NCI-H1105 (cell line): ENCODE results near the gene SLC34A1.
"Not testable (repeated sequence)": the region's sequence is repeated elsewhere in the genome, so short reads cannot be mapped to it uniquely, and the experiment has no call there.

Experiments
- DNase-seq: peaks from one replicate; lab custom pipeline; 2025; lab: John Stamatoyannopoulos, UW

Gene SLC34A1

GRCh38 chr5:177368869-177369644 is 15.2 kb upstream of the SLC34A1 start:
- DNase-seq: no peak

DNA sequence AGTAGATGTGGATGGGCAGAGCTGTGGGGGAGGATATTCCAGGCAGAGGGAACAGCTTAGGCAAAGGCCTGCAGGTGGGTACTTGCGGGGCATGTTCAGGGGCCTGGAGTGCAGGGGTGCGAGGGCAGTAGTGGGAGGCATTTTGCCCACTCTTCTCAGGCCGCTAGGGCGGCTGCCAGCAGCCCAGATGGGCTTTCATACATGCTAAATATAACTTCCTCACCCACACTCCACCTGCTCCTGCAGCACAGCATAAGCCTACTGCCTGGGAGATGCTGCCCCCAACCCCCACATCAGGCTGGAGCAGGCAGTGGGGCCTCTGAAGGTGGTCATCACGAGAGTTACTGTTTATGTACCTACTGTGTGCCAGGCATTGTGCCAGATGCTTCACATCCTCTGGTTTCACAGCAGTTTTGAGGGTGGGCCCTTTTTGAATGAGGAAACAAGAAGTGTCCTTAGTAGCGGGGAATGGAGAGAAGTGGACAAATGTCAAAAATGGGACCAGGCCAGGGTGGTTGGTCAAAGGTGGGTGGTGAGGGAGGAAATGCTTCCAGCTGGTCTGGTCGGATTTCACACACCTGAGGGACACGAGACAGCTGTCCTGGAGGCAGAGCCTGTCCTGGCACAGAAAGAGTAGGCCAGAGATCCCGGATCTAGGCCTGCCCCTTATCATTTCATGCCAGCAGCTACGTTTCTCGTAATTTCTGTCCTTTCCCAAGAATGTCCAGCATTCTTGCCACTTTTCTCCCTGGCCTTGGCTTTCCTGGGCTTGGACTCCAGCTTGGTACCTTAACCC is 14.4 kb upstream of the SLC34A1 start:
- no peak for DNase-seq

DNA sequence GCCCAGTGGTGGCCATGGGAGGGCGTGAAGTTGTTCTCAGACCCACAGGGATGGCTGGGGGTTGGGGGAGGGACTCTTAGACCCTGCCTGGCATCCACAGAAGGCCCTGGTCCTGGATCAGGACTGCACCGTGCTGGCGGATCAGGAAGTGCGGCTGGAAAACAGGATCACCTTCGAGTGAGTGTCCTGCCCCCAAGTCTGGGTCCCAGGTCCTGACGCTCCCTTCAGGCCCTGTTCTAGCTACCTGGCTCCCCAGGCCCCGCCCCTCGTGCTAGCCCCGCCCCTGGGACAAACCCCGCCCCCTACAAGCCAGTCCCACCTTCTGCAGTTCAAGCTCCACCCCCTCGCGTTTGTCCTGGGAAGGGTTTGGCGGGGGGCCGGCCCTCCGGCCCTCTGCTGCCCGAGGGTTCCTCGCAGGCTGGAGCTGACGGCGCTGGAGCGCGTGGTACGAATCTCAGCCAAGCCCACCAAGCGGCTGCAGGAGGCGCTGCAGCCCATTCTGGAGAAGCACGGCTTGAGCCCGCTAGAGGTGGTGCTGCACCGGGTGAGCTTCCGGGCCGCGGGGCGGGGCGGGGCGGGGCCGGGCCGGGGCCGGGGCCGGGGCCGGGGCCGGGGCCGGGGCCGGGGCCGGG is 13.6 kb upstream of the SLC34A1 start:
- DNase-seq: peak; percentile 60

DNA sequence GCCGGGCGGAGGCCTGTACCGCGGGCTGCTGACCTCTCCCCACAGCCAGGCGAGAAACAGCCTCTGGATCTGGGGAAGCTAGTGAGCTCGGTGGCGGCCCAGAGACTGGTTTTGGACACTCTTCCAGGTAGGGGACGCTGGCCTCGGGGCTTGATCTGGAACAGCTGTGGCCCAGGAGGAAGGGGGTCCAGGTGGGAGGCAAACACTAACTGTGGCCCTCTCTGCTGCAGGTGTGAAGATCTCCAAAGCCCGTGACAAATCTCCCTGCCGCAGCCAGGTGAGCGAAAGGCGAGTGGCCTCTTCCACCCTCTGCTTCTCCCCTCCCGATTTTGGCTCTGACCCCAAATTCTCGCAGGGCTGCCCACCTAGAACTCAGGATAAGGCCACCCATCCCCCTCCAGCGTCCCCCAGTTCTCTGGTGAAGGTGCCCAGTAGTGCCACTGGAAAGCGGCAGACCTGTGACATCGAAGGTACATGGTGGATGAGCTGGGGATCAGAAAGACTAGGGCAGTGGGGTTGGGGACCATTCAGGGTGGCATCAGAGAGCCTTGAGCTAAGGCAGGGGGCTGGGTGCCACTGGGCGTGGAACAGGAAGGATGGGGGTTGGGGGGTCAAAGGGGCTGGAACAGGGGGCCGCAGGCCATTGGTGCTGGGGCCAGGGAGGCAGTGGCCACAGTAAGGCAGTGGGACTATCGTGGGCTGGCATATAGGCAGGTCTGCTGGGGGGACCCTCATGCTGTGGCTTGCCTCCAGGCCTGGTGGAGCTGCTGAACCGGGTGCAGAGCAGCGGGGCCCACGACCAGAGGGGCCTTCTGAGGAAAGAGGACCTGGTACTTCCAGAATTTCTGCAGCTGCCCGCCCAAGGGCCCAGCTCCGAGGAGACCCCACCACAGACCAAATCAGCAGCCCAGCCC is 12.9 kb upstream of the SLC34A1 start:
- no peak for DNase-seq

DNA sequence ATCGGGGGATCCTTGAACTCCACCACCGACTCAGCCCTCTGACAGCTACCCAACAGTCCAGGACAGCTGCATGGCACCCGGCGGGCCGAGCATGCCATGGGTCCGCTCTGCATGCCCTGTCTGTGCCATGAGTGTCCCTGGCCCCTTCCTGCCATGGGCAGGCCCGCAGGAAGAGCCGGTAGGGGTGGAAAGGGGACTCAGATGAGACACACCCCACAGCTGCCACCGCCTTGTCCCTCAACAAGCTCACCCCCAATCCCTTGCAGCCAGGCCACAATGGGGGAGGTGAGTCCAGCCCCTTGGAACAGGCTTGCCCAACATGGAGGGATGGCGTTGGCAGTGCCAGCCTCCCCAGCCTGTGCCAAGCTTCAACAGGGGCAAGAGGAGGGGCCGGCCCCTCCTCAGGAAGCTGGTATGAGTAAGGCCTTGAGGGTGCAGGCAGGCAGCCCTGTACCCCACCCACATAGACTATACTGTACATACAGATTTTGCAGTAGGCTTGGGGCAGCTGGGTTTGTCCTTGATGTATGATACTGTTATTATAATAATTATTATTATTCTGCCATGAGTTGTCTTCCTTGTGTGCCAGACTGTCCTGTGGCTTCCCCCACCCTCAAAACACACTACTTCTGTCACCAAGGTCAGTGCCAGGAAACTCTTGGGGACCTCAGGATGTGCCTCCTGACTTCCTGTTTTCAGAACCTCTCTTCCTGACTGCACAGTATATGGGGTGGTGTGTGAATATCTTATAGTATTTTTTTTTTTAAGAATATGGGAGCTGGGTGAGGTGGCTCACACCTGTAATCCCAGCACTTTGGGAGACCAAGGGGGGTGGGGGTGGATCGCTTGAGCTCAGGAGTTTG is 12.0 kb upstream of the SLC34A1 start:
- no peak for DNase-seq

GRCh38 chr5:177372910-177373309 is 11.3 kb upstream of the SLC34A1 start:
- DNase-seq: no peak

DNA sequence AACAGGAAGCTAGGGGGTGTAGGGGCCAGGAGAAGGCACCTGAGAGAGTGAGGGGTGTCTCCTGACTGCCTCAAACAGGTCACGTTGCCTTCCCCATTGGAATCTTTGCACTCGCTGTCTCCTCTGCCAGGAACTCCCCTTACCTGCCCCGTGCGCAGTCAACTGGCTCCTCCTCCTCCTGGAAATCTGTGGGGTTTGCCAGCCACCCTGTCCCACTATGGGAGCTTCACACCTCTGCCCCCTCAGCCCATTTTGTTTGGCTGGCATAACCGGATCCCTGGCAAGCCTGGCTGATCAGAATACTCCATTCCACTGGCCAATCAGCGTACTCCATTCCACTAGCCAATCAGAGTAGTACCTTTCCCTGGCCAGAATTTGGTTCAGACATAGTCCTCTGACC is 10.4 kb upstream of the SLC34A1 start:
- DNase-seq: no peak

- DNase-seq: no peak
These were observed 10.0 kb upstream of the SLC34A1 start for GRCh38 chr5:177374211-177374610.

DNA sequence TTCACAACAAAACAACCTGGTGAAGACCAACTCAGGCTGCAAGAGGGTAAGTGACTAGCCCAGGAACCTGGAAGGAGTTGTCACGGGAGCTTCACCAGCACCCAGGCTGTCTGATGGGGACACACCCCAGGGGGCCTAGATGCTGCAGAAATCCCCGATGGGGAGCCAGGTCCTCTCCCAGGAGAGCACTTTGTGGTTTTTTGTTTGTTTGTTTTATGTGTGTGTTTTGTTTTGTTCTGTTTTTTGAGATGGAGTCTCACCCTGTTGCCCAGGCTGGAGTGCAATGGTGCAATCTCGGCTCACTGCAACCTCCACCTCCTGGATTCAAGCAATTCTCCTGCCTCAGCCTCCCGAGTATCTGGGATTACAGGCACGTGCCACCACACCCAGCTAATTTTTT is 8.7 kb upstream of the SLC34A1 start:
- DNase-seq: not testable (repeated sequence)

DNA sequence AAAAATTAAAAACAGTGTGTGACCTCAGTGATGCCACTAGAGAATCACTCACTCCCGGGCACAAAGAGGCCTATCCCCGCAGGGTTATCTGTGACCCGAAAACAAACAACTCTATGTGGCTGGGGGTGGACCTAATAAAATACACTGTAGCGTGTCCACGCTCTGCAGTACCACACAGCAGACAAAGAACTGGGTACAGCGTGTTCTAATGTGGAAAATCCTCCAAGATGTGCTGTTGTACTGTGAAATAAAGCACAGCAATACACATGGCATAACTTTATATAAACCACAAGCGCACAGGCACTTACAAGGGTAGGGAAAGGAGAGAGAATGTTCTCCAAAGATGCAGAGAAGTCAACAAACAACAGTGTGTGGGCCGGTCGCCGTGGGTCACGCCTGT is 8.1 kb upstream of the SLC34A1 start:
- DNase-seq: no peak

DNA sequence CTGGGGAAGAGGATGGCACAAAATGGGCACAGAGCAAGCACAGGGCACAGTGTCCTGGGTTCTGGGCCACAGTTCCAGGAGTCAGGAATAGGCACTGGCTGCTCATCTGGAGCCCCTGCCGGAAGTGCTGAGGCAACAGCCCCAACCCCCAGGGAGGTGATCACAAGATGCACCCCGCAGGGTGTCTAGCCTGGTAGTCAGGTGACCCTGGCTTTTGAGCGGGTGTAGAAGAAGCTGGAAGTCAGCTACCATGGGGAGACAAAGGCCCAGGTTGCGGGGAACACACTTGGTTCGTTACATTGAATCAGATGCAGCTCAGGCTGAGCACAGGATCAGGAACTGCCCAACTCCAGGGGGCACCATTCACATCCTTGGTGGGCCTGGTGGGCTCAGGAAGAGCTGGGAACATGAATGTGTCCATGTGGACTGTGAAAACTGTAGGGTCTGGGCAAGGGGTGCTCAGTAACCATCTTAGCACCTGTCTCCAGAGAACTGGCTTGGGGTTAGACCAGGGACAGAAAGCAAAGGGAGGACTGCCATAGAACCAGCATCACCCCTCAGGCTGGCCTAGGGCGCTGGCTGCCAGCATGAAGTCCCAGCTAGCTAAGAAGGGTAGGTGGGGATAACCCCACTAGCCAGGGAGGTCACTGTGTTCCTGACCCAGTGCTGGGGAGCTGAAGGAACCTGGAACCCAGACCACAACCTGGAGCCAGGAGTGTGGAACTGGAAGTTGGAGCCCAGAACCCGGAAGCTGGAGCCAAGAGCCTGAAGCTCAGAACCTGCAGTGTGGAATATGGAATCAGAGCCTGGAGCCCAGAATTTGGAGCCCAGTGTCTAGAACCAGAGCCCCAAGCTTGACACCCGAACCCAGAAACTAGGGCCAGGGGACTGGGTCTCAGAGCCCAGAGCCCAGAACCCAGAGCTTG is 6.1 kb upstream of the SLC34A1 start:
- no peak for DNase-seq

DNA sequence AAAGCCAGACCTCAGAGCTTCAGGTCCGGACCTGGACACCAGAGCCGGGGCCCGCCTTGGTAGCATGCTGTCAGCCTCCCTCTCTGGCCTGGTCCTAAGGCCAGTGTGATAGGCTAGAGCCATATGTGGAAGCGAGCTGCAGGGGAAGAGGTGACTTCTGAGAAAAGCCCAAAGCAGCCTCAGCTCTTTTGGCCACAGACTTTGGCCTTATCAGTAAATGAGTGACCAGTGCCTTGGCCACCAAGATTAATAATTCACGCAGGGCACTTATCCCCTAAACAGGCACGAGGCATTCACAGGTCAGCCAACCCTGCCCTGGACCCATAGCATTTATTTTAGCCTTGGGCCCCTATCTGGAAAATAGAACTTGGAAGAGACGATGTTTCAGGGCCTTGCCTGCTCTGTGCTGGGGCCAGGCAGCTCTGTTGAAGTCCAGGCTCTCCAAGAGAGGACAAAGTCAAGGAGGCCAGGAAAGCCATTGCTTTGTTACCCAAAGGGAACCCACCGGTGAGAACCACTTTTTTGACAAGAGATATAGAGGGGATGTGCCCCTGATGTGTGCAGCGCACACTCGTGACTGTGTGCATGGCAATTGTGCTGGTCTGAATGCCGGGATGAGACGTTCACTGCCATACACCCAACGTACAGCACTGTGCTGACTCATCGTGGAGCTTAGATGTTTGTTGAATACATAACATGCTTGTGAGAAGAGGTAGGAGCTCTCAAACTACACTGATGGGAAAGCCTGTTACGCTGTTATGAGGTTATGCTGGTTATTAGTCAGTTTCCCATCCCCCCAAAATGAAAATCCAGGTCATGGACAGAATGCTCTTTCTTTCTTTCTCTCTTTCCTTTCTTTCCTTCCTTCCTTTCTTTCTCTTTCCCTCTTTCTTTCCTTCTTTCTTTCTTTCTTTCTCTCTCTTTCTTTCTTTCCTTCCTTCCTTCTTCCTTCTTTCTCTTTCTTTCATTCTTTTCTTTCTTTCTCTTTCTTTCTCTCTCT is 5.0 kb upstream of the SLC34A1 start:
- no peak for DNase-seq

- DNase-seq: no peak
These were observed 3.5 kb upstream of the SLC34A1 start for GRCh38 chr5:177380805-177381126.

DNA sequence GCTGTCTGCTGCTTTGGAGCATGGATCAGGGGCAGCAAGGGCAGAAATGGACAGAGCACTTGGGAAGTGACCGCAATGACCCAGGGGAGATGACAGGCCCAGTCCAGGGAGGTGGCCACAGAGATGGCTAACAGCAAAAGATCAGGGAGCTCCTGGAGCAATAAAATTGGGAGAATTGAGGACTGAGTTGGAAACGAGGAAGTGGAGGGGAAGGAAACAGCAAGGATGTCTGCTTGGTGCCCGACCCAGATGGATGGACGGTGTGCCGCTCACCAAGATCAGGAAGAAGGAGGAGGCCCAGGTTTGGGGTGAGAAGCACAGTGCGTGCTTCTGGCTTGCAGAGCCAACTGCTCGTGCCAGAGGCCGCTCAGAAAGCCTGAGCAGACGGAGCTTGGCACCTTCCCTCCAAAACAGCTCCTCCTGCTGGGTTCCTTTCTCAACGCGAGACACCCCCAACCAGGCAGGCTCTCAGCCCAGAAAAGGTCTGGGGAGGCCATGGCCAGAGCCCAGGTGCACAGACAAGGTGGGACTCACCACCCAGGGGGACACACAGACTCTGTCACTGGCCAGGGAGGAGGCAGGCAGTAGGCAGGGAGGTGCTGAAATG is 1.7 kb upstream of the SLC34A1 start:
- no peak for DNase-seq

DNA sequence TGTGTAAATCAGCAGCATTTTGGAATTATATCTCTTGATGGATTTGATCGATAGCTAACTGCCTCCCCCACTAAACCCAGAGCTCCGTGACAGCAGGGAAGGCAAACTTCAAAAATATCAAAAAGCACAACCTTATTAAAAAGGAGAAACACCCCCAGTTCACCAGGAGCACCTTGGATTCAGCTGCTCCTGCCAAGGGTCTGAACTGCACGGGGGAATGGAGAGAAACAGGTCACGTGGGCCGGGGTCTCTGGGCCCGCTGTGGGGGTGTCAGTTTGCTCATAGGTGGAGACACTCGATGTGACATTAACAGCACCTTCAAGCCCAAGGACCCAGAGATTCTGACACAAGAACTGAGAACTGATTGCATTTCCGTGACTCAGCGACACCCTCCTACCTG is 1.1 kb upstream of the SLC34A1 start:
- no peak for DNase-seq

GRCh38 chr5:177385720-177386119 is 1.5 kb downstream of the SLC34A1 start:
- no peak for DNase-seq

- no peak for DNase-seq
These were observed 2.3 kb downstream of the SLC34A1 start for GRCh38 chr5:177386542-177386941.

DNA sequence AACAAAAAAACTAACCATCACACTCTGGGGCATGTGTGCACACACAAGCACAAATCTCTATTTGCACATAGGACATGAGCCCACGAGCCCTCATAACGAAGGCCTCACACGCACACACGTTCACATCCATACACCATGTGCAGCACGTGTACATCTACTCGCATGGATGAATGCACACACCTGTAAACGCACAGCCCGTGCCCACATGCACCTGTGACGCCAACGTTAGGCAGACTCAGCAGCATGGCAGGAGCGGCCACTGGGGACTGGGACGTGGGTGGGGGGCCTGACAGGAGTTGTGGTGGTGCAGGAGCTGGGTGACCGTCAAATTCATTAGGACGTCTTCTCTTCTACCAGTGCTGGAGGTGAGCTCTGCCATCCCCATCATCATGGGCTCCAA is 3.2 kb downstream of the SLC34A1 start:
- no peak for DNase-seq
